Measurements from ENCODE around the gene TMEM144.

The TMEM144 gene

GRCh38 chr4:158209825-158210807, at the start of gene TMEM144:
TMEM144 (plus strand) TSS chr4:158210486; CDS start chr4:158212668, 2,182 bp downstream.
- DNase-seq (ENCODE audit: low read depth in 2 of 2), result peak; percentile 55 to 58

GRCh38 chr4:158161551-158162354, 48.5 kb upstream of the TMEM144 start:
- DNase-seq (ENCODE audit: low read depth in 2 of 2), result no peak

- no peak for DNase-seq (ENCODE audit: low read depth in 2 of 2)
Measured at GRCh38 chr4:158162631-158163030, 47.7 kb upstream of the TMEM144 start.

GRCh38 chr4:158163941-158164767, 46.1 kb upstream of the TMEM144 start:
- no peak for DNase-seq (ENCODE audit: low read depth in 2 of 2)

GRCh38 chr4:158164768-158165213, 45.5 kb upstream of the TMEM144 start:
- no peak for DNase-seq (ENCODE audit: low read depth in 2 of 2)

- DNase-seq (ENCODE audit: low read depth in 2 of 2), result no peak
Measured at GRCh38 chr4:158166701-158167100, 43.6 kb upstream of the TMEM144 start.

GRCh38 chr4:158168606-158169005, 41.7 kb upstream of the TMEM144 start:
- DNase-seq (ENCODE audit: low read depth in 2 of 2), result no peak

- no peak for DNase-seq (ENCODE audit: low read depth in 2 of 2)
Measured at GRCh38 chr4:158169506-158169905, 40.8 kb upstream of the TMEM144 start.

GRCh38 chr4:158169931-158170690, 40.2 kb upstream of the TMEM144 start:
- no peak for DNase-seq (ENCODE audit: low read depth in 2 of 2)

- DNase-seq (ENCODE audit: low read depth in 2 of 2), result no peak
Measured at GRCh38 chr4:158170691-158171561, 39.4 kb upstream of the TMEM144 start.

GRCh38 chr4:158172261-158173258, 37.7 kb upstream of the TMEM144 start, which contains the start of gene GASK1B:
GASK1B (minus strand) TSS chr4:158173025; CDS start chr4:158171375, 1,650 bp downstream.
- DNase-seq (ENCODE audit: low read depth in 2 of 2), result peak in 1 of 2 experiments; percentile 37

- no peak for DNase-seq (ENCODE audit: low read depth in 2 of 2)
Measured at GRCh38 chr4:158176108-158176507, 34.2 kb upstream of the TMEM144 start.

GRCh38 chr4:158176776-158177175, 33.5 kb upstream of the TMEM144 start:
- no peak for DNase-seq (ENCODE audit: low read depth in 2 of 2)

GRCh38 chr4:158179465-158179864, 30.8 kb upstream of the TMEM144 start:
- no peak for DNase-seq (ENCODE audit: low read depth in 2 of 2)

GRCh38 chr4:158181906-158182305, 28.4 kb upstream of the TMEM144 start:
- DNase-seq (ENCODE audit: low read depth in 2 of 2), result no peak

- DNase-seq (ENCODE audit: low read depth in 2 of 2), result no peak
Measured at GRCh38 chr4:158182736-158183135, 27.6 kb upstream of the TMEM144 start.

GRCh38 chr4:158186815-158187214, 23.5 kb upstream of the TMEM144 start:
- no peak for DNase-seq (ENCODE audit: low read depth in 2 of 2)

- DNase-seq (ENCODE audit: low read depth in 2 of 2), result no peak
Measured at GRCh38 chr4:158189422-158189821, 20.9 kb upstream of the TMEM144 start.

Measured in fibroblast of skin of left quadriceps (primary cell).